Caki2 (cell line): ENCODE results near the gene NRN1. TPM values are rescaled to one million over a fixed set of nuclear protein-coding genes. Genes with fewer than 3 reads are reported as not detected.

Experiments used
- DNase-seq: peaks from one replicate; pipeline ENCODE4 v3.0.0-alpha.2; 2015; ENCODE audit warnings: low read depth
- in situ Hi-C: cut with HindIII; loops from 2 replicates; pipeline ENCODE4 v1.10.0; 2016; ENCODE audit warnings: low sequenced_read_pairs, low pct_unique_long_range_greater_than_20kb, mixed read lengths
- total RNA-seq: library from RNA; depleted of rRNA; stranded (reverse); fragments of >200 nt; shearing (Covaris generic); gene quantifications from 2 replicates; pipeline ENCODE4 v1.2.3, GENCODE V29; 2014; ENCODE audit warnings: low replicate concordance

The NRN1 gene
- total RNA-seq, 1 experiment from 2014 or later = not detected

DNA sequence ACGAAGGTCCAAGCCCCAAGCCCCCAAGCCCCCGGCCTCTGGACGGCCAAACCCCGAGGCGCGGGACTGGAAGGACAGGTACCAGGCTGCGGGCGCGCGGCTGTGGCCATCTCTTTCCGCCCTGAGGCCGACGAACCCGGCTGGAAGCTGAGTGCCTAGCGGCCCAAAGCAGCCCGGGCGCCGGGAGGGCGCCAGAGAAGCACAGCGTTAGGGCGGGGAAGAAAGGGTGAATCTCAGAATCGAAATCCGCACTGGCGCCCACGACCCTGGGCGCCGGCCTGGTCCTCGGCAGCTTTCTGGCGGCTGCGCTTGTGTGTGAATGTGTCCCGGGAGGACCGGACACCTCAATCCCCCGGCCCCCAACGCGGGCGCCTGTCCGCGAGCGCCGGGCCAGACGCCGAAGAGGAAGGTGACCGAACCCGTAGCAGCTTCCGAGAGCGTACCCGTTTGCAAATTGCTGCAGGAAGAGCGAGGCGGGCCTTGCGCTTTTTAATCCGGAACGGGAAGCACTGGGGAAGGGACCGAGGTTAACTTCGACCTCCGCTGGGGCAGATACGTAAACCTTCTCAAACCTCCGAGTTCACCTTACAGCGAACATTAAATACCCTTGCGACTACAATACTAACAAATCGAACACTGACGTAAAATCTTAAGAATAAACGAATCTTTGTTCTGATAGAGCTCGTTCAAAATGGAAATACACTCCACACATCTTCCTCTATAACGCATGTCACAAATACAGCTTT is 2.9 kb downstream of the NRN1 start:
- in situ Hi-C loops = no loop called here
- no peak for DNase-seq

DNA sequence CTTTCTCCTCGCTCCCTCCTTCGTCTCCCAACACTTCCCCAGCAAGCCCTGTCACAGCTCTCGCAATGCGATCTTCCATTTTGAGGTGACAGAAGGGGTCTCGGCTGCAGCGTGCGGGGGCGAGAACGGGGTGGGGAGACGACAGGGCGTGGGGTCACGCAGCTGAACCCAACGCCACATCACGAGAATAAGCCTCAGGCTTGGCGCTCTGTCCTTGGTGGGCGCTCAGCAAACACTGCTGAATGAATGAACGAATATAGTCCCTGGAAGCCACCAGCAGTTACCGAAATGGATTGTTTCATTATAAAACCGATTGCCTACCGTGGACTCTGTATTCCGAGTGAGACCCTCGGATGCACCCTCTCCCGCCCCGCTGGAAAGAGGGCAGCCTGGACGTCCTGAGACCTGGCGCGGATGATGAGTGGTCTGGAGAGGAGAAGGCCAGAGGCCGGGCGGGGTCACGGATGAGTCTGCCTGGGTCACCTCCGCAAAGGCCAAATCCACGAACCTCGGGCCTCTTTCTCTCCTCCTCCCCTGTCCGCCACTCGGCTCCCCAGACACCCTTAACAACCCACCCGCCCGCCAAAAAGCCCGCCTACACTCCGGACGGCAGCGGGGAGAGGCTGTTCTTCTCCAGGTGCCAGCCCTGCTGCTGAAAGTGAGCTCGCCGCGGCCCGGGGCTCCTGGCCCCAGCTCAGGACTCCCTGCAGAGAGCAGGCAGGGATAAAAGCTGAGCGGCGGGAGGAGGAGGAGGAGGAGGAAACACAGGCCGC is 3.7 kb downstream of the NRN1 start:
- DNase-seq = no peak
- in situ Hi-C loops = no loop called here

DNA sequence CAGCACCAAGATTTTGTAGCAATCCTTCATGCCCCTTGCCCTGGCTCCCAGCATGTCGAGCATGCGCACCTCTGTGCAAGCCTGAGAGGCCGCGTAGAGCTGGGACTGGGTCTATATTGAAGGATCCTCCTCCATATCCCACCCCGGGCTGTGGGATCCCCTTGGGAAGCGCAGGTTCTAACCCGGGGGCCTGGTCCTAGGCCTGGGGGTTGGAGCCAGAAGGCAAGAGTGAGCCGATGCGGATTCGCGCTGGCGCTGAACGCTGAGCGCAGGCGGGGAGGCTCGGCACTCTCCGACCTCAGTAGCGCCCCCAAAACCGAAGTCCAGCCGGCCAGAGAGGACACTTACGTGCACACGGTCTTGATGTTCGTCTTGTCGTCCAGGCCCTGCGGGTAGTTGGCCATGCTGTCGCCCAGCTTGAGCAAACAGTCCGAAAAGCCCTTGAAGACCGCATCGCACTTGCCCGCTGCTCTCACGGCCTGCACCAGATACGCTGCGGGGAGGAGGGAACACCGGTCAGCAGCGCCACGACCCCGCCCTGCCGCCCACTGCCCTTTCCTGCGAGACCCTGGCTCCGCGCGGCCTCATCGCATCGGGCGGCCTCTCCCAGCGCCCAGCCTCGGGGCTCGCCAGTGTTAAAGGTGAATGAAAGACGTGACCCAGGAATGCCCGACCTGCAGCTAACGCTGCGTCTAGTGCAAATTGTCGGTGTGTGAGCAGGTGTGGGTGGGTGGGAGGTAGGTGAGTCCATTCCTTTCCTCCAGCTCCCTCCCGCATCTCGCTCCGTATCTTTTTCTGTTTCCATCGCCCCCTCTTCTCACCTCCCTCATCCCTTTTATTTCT is 4.5 kb downstream of the NRN1 start:
- in situ Hi-C loops = no loop called here

DNA sequence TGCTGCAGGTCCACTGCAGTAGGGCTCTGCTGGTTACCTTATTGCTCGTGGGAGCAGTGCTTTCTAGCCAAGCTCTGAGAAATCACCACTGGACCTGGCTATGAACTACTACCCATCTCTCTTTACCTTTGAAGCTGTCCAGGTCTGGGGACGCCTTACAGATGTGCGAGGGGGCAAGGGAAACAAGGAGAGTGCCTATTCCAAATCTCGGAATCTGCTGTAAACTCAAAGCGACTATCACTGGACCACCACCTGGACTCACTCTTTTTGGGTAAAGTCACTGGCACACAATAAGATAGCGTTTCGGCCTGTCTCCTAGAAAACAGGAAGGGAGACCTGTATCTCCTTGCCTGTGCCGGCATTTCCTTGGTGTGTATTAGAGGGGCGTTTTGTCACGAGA is 5.3 kb downstream of the NRN1 start:
- in situ Hi-C loops = no loop called here
- DNase-seq = no peak

More for the DNA sequence above, 4.5 kb downstream of the NRN1 start:
- no peak for DNase-seq

DNA sequence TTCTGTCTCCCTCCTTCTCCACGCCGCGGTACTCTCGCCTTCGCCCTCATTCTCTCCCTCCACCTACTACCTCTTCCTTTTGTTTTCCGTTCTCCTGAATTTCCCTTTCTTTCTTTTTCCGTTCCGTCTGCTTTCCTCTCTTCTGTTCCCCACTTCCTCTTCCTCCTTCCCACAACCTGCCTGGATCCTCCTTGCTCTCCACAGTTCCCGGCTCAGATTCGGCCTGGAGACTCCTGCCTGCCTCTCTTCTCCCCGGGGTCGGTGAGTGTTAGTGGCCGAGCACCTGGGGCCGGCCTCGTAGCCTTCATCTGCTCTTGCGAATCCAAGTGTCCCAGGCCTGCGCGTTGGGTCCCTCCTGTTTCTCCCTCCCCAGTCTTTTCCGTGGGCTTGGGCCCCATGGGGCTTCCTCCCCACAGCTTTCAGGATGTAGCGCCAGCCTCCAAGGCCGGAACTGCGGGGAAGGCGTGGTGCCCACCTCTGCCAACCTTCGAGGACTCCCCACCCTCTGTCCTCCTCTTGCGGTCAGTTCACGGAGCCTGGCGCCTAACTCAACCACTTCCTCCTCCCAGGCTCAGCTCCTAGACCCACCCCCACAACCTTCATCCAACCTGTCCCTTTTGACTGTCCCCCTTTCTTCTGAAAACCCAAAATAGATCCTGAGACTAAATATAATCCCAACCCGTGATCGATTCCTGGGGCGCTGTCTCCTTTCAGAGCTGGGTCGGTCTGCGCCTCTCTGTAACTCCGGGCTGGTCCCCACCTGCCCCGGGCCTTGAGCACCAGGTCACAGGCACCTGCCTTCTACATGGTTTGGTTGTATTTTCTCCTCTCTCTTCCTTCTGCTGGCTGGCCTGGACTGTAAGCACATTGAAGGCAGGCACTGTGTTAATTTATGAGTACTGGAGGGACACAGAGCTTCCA is 6.8 kb downstream of the NRN1 start:
- in situ Hi-C loops = no loop called here

DNA sequence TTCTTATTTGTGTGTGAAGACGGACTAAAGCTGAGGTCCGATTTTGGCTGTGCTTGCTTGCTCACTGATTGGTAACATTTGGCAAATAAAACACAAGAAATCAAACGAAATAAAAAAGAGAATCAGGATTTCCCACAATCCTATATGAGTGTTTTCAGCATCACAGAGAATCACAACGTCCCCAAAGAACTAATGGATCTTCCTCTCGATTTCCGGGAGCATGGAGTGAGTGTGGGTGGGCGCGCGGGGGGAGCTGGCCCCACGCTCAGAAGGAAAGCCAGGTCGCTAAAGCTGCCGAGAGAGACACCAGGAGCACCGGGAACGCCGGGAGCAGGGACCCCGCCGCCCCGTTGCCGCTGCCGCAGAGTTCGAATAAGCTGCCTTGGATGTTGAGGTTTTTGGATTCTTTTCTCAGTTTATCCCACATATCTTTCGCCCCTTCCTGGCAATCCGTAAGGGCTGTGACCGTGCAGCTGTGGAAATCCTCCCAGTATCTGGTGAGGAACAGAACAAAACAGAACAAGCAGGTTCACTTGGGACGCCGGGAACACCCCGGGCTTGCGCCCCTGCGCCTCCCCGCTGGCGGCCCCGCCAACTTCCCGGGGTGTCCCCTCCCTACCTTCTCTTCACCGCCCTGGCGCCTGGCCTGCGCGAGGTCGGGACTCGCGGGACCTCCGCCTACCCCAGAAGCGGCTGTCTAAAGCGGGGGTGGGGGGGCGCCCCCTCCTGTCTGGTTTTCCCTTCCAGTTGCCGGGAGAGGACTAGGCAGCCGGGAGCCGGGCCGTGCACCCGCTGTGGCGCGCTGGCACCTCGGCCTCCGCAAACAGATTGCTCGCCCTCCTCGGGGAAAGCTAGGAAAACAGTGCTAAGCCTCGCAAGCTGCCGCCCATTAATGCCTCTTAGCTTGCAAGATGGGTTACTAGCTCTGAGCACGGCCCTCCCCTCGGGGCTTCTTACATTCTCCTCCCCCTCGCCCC is 7.7 kb downstream of the NRN1 start:
- no peak for DNase-seq
- in situ Hi-C loops = no loop called here

More for the DNA sequence above, 6.8 kb downstream of the NRN1 start:
- DNase-seq = no peak

DNA sequence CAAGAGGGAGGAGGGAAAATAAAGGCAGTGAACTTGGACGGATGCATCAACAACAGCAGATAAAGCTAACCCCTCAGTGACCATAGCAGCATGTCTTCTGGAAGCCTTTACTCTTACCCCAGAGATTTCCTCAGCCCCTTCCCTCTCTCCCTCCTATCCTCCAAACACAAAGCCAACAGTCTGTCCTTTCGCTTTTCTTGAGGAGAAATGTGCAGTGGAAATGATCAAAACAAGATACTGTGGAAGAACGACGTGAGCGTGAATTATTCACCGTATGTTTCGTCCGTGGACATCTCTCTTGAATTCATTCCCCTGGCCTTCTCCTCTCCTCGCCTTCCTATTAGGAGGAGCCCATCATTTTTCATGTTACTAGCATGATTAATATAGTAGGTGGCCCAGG is 8.5 kb downstream of the NRN1 start:
- no peak for DNase-seq
- in situ Hi-C loops = no loop called here

DNA sequence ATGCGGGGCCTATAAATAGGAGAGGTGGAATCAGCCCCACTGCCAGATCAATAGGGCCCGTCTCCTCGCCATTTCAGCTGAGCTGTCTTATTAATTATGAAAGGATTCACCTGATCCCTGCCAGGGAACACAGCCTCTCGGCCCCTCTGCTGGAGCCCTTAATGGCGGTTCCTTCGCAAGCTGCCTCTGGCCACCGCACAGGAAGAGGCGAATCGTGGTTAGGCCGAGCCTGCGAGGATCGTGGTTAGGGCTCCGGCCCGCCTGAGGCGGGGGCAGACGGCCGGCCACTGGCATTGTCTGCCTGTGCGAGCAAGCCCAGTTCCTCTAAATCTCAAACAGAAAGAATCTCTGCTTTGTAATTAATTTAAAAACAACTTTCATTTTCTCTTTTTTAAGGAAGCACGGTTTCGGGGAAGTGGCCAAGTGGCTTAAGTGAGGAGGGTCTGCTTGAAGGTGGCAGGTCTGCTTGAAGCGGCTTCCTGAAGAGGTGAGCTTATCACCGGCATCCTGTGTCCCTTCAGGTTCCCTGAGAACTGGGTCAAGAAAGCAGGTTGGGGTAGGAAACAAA is 9.2 kb downstream of the NRN1 start:
- in situ Hi-C loops = no loop called here

DNA sequence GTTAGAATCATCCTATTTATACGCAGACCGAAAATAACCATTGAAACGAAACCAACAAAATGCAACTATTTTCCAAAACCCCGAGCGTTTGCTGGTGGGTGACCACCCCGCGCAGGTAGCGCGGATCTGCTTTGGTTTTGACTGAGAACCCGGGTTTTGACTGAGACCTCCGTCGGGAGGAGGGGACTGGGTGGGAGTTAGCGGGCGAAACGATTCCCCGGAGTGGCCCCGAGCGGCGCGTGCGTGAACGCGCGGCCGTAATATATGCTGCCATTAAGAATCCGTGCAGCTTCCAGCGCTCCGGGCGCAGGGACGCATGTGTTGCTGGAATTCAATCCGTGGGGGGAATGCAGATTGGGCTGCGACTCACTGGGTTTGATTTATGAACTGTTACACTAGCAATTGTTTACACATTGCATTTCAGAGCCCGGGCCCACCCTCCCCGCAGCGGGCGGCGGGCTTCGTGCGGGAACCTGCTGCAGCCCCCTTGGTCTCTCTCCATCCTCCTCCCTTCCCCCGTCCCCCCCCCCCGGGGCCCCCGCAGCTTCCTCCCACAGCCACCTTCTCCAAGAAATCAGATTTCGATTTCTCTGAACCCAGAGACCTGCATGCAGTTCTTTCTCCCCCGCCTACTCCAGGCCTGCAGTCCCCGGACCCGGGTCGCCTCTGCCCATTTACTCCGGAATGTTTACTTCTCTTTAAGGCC is 9.9 kb downstream of the NRN1 start:
- DNase-seq = no peak
- in situ Hi-C loops = no loop called here

More for the DNA sequence above, 9.2 kb downstream of the NRN1 start:
- DNase-seq = no peak

DNA sequence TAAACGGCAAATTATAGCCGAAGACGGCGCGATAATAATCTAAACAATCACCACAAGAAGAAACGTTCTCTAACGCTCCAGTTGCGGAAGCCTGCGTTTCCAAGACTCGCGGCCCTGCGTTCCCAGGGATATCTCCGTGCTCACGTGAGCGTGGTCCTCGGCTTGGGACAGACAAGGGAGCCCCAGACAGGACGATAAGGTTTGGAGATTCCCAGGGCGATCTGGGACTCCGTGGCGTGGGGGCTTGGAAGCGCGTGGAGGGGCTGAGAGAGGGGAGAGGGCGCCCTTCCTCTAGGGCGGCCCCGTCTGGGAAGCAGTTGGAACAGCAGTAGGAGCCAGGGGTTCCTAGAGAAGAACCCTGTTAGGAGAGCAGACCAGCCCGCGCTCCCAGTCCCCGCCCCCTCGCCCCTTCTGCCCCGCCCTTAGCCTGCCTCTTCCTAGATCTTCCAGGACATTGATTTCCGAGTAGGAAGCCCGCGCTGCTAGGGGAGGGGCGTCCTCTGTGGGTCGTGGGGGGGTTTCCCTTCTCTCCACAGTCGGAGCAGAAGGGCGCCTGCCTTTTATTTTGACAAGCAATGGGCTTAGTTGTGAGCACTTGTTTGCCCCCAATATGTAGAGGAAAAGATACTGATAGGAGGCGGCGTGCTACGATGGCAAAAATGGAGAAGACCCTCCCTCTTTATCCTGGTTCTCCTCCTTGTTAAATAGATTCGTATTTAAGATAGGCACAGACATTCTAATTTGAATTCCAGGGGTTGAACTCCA is 10.6 kb downstream of the NRN1 start:
- in situ Hi-C loops = no loop called here
- DNase-seq = no peak

DNA sequence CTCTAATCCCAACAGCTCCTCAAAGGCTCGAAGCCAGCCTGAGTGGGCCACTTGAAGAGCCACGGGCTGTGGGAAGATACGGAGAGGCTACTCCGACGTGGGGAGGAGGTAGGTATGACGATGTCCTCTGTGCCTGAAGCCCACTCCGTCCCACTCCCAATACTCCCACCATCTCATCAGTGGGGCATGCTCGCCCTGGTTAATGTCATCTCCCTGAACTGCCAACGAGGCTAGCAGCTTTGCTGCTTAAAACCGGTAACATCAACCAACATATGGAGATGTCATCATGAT is 11.1 kb downstream of the NRN1 start:
- in situ Hi-C loops = no loop called here
- DNase-seq = no peak

DNA sequence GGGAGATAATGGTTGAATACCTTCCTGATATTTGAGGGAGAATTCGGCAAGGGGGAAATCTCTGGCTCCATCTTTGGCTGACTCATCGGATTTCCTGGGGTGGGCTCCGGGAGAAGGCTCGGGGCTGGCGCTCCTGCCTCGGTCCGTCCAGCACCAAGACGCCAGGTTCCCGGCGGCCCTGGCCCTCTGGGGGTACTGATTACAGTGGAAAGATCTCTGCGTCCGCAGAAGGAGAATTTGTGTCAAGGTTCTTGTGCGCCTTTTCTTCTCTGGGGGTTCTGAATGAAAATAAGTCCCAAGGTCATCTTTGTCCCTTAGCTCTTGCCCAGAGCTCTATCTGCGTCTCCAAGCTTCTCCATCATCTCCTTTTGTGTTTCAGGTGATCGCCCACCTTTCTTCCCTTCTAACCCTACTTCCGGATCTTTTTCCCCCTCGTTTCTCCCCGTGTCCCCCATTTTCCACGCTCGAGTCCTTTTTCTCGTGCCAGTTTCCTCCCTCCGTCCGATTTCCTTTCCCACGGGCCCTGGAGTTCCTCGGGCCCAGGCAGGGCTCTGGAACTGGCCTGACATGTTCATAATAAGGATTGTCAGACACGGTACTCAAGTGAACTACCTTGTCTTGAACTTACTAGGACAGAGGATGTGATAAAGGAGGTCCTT is 11.6 kb downstream of the NRN1 start:
- DNase-seq = no peak
- in situ Hi-C loops = no loop called here

DNA sequence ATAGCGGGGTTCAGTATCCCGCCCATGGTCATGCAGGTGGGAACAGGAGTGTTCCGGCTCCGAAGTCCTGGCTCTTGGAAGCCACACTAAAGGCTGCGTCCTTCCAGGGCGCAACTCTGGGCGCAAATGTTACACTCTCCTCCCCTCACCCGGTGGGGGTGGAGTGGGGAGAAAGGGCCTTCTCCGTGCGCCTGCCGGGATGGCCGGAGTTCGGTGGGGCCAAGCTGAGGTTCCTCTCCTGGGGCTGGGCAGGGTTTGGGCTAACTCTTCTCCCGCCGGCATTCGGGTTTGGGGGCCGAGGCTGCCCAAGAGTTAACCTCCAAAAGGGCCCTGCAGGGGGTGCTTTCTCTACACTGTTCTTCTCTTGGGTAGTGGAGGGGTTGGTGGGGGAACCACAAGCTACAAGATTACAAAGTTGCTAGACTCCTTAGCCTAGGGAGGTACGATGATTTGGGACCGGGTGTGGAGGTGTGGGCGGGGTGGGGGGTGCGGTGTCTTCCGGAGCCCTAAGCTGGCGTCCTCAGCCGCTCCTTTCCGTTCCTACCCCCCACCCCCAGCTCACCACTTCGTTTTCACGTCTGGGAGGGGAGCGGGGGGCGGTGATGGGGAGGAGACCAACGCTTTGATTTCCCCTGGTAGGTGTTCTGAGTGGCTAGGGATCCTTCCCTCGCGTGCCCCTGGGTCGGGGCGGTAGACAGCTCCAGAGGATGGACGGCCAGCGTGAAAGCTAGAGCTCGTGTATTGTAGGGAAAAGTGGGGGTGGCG is 12.3 kb downstream of the NRN1 start:
- no peak for DNase-seq
- in situ Hi-C loops = no loop called here

DNA sequence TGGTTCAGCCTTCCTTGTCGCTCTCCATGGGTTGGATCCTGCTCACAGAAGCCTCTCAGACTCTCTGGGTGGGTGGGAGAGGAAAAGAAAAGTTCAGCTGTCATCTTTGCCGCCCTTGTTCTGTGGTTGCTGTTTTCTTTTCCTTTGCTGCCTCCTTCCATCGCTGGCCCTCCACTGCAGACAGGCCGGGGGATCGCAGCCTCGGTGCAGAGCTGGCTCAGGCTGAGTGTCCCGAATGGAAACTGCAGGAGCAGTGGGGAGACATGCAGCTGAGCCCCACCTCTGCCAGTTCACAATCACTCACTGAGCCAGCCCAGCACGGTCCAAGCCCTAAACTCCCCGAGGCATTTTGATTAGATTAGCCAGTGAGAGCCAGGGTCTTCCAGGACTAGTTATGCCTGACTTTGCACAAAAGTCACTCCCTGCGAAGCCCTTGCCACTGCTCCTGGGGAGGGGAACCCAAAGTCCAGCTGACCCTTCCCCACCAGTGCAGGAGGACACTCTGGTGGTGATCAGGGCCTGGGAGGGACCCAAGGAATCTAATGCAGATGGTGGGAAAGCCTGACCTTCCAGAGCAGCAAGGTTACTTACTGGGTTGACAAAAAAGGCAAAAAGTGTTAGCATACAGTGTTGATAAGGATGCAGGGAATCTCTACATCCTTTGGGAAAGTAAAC is 14.0 kb downstream of the NRN1 start:
- no peak for DNase-seq
- in situ Hi-C loops = no loop called here
